ENCODE data around the gene CCDC102A. TPM values are rescaled to one million over a fixed set of nuclear protein-coding genes. Genes with fewer than 3 reads are reported as not detected.
"Not testable (repeated sequence)": the region's sequence is repeated elsewhere in the genome, so short reads cannot be mapped to it uniquely, and the experiment has no call there.

CCDC102A gene
- total RNA-seq, 1 donor from 2014 or later = 27.2 TPM

DNA sequence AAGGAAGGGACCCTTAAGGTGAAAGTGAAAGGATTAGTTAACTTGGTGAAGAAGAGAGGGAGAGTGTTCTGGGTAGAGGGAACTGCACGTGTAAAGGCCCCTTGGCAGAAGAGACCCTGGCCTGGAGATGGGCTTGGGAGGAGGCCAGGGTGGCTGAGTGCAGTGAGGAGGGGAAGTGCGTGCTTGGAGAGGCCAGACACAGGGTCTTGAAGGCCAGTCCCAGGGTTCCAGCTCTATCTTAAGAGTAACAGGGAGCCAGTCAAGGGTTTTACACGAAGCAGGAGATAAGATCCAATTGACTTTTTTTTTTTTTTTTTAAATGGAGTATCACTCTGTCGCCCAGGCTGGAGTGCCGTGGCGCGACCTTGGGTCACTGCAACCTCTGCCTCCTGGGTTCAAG is 34.9 kb downstream of the CCDC102A start:
- no peak for DNase-seq (ENCODE audit: low spot score)
- Mint-ChIP-seq H3K9me3 (ENCODE audit: low read depth) (no peaks in the 10 kb centered on the region), H3K27ac (ENCODE audit: unreplicated experiment) (no peak overlapping the region), H3K27me3 (ENCODE audit: low read depth) (peaks cover 6% of the 10 kb centered on the region), H3K36me3 (ENCODE audit: low read depth) (no peaks in the 10 kb centered on the region), H3K4me1 (ENCODE audit: low read depth) (no peaks in the 10 kb centered on the region), H3K4me3 (ENCODE audit: unreplicated experiment) (no peak overlapping the region)
- TF ChIP-seq, protein P1, sequence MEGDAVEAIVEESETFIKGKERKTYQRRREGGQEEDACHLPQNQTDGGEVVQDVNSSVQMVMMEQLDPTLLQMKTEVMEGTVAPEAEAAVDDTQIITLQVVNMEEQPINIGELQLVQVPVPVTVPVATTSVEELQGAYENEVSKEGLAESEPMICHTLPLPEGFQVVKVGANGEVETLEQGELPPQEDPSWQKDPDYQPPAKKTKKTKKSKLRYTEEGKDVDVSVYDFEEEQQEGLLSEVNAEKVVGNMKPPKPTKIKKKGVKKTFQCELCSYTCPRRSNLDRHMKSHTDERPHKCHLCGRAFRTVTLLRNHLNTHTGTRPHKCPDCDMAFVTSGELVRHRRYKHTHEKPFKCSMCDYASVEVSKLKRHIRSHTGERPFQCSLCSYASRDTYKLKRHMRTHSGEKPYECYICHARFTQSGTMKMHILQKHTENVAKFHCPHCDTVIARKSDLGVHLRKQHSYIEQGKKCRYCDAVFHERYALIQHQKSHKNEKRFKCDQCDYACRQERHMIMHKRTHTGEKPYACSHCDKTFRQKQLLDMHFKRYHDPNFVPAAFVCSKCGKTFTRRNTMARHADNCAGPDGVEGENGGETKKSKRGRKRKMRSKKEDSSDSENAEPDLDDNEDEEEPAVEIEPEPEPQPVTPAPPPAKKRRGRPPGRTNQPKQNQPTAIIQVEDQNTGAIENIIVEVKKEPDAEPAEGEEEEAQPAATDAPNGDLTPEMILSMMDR (IDR thresholded peaks at IDR 0.05) = no peak

DNA sequence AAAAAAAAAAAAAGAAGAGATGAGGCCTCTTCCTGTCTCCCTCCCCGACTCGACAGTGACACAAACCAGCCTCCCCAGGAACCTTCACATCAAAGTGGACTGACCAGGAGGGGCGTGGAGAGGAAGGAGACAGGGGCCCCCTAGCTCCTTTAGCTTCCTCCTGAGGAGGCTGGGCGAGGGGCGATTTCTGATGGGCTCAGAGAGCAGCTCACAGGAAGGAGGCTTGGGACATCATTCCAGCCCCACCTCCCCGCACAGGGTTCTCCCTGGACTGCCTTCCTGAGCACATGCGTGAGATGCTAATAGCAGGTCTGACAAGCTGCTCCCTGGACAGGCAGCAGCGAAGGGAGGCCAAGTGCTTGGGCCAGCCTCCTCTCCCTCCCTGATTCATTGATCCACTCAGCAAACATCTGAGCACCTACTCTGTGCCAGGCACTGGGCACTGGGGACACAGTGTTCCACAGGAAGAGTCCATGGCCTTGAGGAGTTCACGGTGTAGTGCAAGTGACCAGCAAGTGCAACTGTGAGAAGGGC is 35.7 kb downstream of the CCDC102A start:
- Mint-ChIP-seq H3K36me3 (ENCODE audit: low read depth) (no peaks in the 10 kb centered on the region), H3K4me1 (ENCODE audit: low read depth) (no peaks in the 10 kb centered on the region), H3K9me3 (ENCODE audit: low read depth) (no peaks in the 10 kb centered on the region)

DNA sequence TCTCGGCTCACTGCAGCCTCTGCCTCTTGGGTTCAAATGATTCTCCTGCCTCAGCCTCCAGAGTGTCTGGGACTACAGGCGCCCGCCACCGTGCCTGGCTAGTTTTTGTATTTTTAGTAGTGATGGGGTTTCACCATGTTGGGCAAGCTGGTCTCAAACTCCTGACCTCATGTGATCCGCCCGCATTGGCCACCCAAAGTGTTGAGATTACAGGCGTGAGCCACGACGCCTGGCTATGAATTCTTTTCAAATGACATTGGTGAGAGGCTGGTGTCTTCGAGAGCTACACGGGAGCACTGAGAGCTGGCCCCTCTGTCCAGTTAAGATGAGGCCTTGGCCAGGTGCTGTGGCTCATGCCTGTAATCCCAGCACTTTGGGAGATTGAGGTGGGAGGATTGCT is 36.4 kb downstream of the CCDC102A start:
- not testable (repeated sequence) for DNase-seq (ENCODE audit: low spot score); H3K4me3 Mint-ChIP-seq (ENCODE audit: unreplicated experiment); H3K27me3 Mint-ChIP-seq (ENCODE audit: low read depth); H3K4me1 Mint-ChIP-seq (ENCODE audit: low read depth); H3K36me3 Mint-ChIP-seq (ENCODE audit: low read depth); H3K27ac Mint-ChIP-seq (ENCODE audit: unreplicated experiment); H3K9me3 Mint-ChIP-seq (ENCODE audit: low read depth)

More for the DNA sequence above, 35.7 kb downstream of the CCDC102A start:
- H3K27me3 Mint-ChIP-seq (ENCODE audit: low read depth) = peaks cover 2% of the 10 kb centered on the region
- H3K4me3 Mint-ChIP-seq (ENCODE audit: unreplicated experiment) = no peak overlapping the region
- TF ChIP-seq, protein P1 (IDR thresholded peaks at IDR 0.05) = no peak
- H3K27ac Mint-ChIP-seq (ENCODE audit: unreplicated experiment) = no peak overlapping the region
- no peak for DNase-seq (ENCODE audit: low spot score)

DNA sequence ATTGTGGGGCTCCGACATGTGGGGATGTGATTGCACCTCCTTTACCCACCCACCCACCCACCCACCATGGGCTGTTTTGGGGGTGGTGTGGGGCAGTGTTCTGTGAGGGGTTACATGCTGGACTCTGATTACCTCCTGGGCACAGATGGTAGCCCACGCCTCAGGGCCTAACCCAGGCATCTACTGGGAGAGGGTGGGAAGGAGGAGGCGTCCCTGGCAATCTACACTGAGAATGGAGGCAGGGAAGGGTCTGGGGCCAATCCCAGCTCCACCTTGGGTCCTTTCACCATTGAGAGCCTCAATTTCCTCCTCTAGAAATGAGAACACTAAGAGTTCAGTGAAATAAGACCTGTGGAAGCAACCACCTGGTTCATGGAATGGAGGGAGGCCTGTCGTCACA is 38.3 kb downstream of the CCDC102A start:
- peak; percentile 24 for DNase-seq (ENCODE audit: low spot score)
- H3K4me1 Mint-ChIP-seq (ENCODE audit: low read depth) = no peaks in the 10 kb centered on the region
- no peak overlapping the region for H3K4me3 Mint-ChIP-seq (ENCODE audit: unreplicated experiment)
- H3K27ac Mint-ChIP-seq (ENCODE audit: unreplicated experiment) = no peak overlapping the region
- H3K9me3 Mint-ChIP-seq (ENCODE audit: low read depth) = no peaks in the 10 kb centered on the region
- TF ChIP-seq, protein P1 (IDR thresholded peaks at IDR 0.05) = no peak
- H3K36me3 Mint-ChIP-seq (ENCODE audit: low read depth) = no peaks in the 10 kb centered on the region
- peaks cover 5% of the 10 kb centered on the region for H3K27me3 Mint-ChIP-seq (ENCODE audit: low read depth)

DNA sequence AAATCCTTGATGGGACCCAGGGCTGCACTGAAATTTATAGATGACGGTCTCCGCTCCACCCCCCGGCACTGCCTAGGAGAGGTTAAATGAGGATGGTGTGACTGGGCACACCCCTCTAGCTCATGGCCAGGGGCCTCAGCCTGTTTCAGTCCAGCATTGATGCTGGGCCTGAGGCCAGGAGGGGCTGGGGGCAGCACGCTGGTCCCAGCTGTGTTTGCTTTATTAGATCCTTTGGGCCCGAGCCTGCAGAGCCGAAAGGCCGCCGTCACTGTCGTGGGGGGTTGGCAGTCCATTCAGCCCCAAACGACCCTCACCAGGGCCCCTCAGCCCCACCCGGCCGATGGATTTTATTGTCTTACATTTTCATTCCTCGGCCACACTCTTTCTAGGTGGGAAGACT is 39.2 kb downstream of the CCDC102A start:
- no peaks in the 10 kb centered on the region for H3K36me3 Mint-ChIP-seq (ENCODE audit: low read depth)
- no peaks in the 10 kb centered on the region for H3K9me3 Mint-ChIP-seq (ENCODE audit: low read depth)
- H3K4me3 Mint-ChIP-seq (ENCODE audit: unreplicated experiment) = no peak overlapping the region
- TF ChIP-seq, protein P1 (IDR thresholded peaks at IDR 0.05) = no peak
- H3K4me1 Mint-ChIP-seq (ENCODE audit: low read depth) = no peaks in the 10 kb centered on the region
- peaks cover 4% of the 10 kb centered on the region for H3K27me3 Mint-ChIP-seq (ENCODE audit: low read depth)
- no peak overlapping the region for H3K27ac Mint-ChIP-seq (ENCODE audit: unreplicated experiment)
- peak; percentile 53 for DNase-seq (ENCODE audit: low spot score)

DNA sequence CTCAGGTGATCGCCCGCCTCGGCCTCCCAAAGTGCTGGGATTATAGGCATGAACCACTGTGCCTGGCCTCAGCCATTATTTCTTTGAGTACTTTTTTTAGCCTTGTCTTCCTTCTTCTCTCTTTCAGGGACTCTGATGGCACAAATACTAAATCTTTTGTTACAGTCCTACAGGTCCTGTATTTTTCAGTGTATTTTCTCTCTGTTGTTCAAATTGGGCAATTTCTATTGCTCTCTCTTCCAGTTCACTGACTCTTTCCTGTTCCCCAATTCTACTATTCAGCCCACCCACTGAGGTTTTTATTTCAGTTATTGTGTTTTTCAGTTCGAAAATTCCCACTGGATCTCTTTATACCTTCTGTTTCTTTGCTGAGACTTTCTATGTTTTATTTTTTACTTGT is 42.6 kb downstream of the CCDC102A start:
- H3K4me3 Mint-ChIP-seq (ENCODE audit: unreplicated experiment) = no peak overlapping the region
- no peak for DNase-seq (ENCODE audit: low spot score)
- H3K4me1 Mint-ChIP-seq (ENCODE audit: low read depth) = no peaks in the 10 kb centered on the region
- H3K27ac Mint-ChIP-seq (ENCODE audit: unreplicated experiment) = no peak overlapping the region
- peaks cover 10% of the 10 kb centered on the region for H3K27me3 Mint-ChIP-seq (ENCODE audit: low read depth)
- H3K36me3 Mint-ChIP-seq (ENCODE audit: low read depth) = no peaks in the 10 kb centered on the region
- H3K9me3 Mint-ChIP-seq (ENCODE audit: low read depth) = no peaks in the 10 kb centered on the region
- TF ChIP-seq, protein P1 (IDR thresholded peaks at IDR 0.05) = no peak
